Neural progenitor cell (in vitro differentiated cells): ENCODE measurements around the gene UGT1A8. TPM values are rescaled to one million over a fixed set of nuclear protein-coding genes. Genes with fewer than 3 reads are reported as not detected.

Source experiments
- DNase-seq: peaks from one replicate; pipeline ENCODE4 v3.0.0-alpha.2; 2016; ENCODE audit warnings: low spot score
- H2AFZ ChIP-seq: fragments of 200-600 bp; sonication (generic); replicated peaks from 2 replicates; pipeline ENCODE4 v1.6.1; 2016; ENCODE audit warnings: antibody characterized with exemption
- H3F3A ChIP-seq: fragments of 200-600 bp; sonication (generic); 2 replicates; pipeline ENCODE4 v1.6.1; 2016; ENCODE audit warnings: antibody characterized with exemption, low read depth
- H3K27ac ChIP-seq: fragments of 200-600 bp; sonication (generic); 2 replicates; pipeline ENCODE4 v1.5.1; 2016; ENCODE audit warnings: mild to moderate bottlenecking
- H3K27me3 ChIP-seq: fragments of 200-600 bp; sonication (generic); 2 replicates; pipeline ENCODE4 v1.6.1; 2016; ENCODE audit warnings: mild to moderate bottlenecking, moderate library complexity
- H3K36me3 ChIP-seq: fragments of 200-600 bp; sonication (generic); 2 replicates; pipeline ENCODE4 v1.5.1; 2016
- H3K4me1 ChIP-seq: fragments of 200-600 bp; sonication (generic); 2 replicates; pipeline ENCODE4 v1.6.1; 2016; ENCODE audit warnings: mixed run types
- H3K4me2 ChIP-seq: fragments of 200-600 bp; sonication (generic); 2 replicates; pipeline ENCODE4 v1.6.1; 2016
- H3K4me3 ChIP-seq: fragments of 200-600 bp; sonication (generic); 2 replicates; pipeline ENCODE4 v1.5.1; 2016
- H3K79me2 ChIP-seq: fragments of 200-600 bp; sonication (generic); 2 replicates; pipeline ENCODE4 v1.6.1; 2016; ENCODE audit warnings: low read depth
- H3K9ac ChIP-seq: fragments of 200-600 bp; sonication (generic); 2 replicates; pipeline ENCODE4 v1.6.1; 2016
- H3K9me3 ChIP-seq: fragments of 200-600 bp; sonication (generic); 2 replicates; pipeline ENCODE4 v1.5.1; 2016; ENCODE audit warnings: low read depth
- H4K20me1 ChIP-seq: fragments of 200-600 bp; sonication (generic); 2 replicates; pipeline ENCODE4 v1.6.1; 2016; ENCODE audit warnings: low read depth
- H3K27ac Mint-ChIP-seq: 3 replicates; pipeline ENCODE4 v1.8.0; 2021; ENCODE audit warnings: mixed read lengths
- H3K27me3 Mint-ChIP-seq: 2 replicates; pipeline ENCODE4 v1.8.0; 2022; ENCODE audit warnings: low read depth, mild to moderate bottlenecking, inconsistent platforms, moderate library complexity, mixed read lengths; ENCODE audit not compliant: insufficient read depth
- H3K36me3 Mint-ChIP-seq: 3 replicates; pipeline ENCODE4 v1.8.0; 2021; ENCODE audit warnings: mixed read lengths
- H3K4me1 Mint-ChIP-seq: 3 replicates; pipeline ENCODE4 v1.8.0; 2021; ENCODE audit warnings: mixed read lengths
- H3K4me3 Mint-ChIP-seq: 3 replicates; pipeline ENCODE4 v1.8.0; 2021; ENCODE audit warnings: mild to moderate bottlenecking, moderate library complexity, mixed read lengths
- H3K9me3 Mint-ChIP-seq: 3 replicates; pipeline ENCODE4 v1.8.0; 2020; ENCODE audit warnings: mixed read lengths
- CTCF ChIP-seq: fragments of 200-600 bp; sonication (generic); IDR thresholded peaks from 2 replicates; pipeline ENCODE4 v1.5.1; 2017; ENCODE audit warnings: antibody characterized with exemption, mild to moderate bottlenecking
- EZH2 ChIP-seq: fragments of 200-600 bp; sonication (generic); IDR thresholded peaks from 2 replicates; pipeline ENCODE4 v1.6.1; 2017; ENCODE audit warnings: antibody characterized with exemption, mild to moderate bottlenecking, moderate library complexity
- EZH2phosphoT487 ChIP-seq: fragments of 200-600 bp; sonication (generic); IDR thresholded peaks from 2 replicates; pipeline ENCODE4 v1.6.1; 2017; ENCODE audit warnings: antibody characterized with exemption
- total RNA-seq: library from RNA; depleted of rRNA; stranded (reverse); fragments of >200 nt; gene quantifications from 2 replicates; pipeline ENCODE4 v1.2.3, GENCODE V29; 2015; ENCODE audit warnings: low replicate concordance

Gene UGT1A8
- total RNA-seq, 1 donor from 2014 or later = not detected

GRCh38 chr2:233798335-233799086 is 181.1 kb downstream of the UGT1A8 start:
- H3K9me3 Mint-ChIP-seq = peaks cover 14% of the 10 kb centered on the region
- no peaks in the 10 kb centered on the region for H3K4me1 ChIP-seq
- H3F3A ChIP-seq = no peaks in the 10 kb centered on the region
- H4K20me1 ChIP-seq = no peaks in the 10 kb centered on the region
- H3K27ac Mint-ChIP-seq = no peak overlapping the region
- peaks cover 1% of the 10 kb centered on the region for H3K4me1 Mint-ChIP-seq
- no peak for DNase-seq
- no peak overlapping the region for H3K4me2 ChIP-seq
- no peaks in the 10 kb centered on the region for H3K27me3 ChIP-seq
- no peak overlapping the region for H3K27ac ChIP-seq
- no peak overlapping the region for H3K9ac ChIP-seq
- no peak overlapping the region for H3K4me3 ChIP-seq
- no peak overlapping the region for H3K4me3 Mint-ChIP-seq
- H2AFZ ChIP-seq = no peak overlapping the region
- H3K9me3 ChIP-seq = no peaks in the 10 kb centered on the region
- no peaks in the 10 kb centered on the region for H3K36me3 Mint-ChIP-seq
- no peak for TF ChIP-seq EZH2
- TF ChIP-seq CTCF = no peak
- no peak for TF ChIP-seq EZH2phosphoT487
- peaks cover 2% of the 10 kb centered on the region for H3K27me3 Mint-ChIP-seq
- no peaks in the 10 kb centered on the region for H3K79me2 ChIP-seq
- H3K36me3 ChIP-seq = no peaks in the 10 kb centered on the region

- no peak overlapping the region for H3K4me2 ChIP-seq
- H2AFZ ChIP-seq = no peak overlapping the region
- Mint-ChIP-seq H3K4me3 (no peak overlapping the region), H3K9me3 (peaks cover 14% of the 10 kb centered on the region), H3K4me1 (no peaks in the 10 kb centered on the region), H3K27me3 (peaks cover 3% of the 10 kb centered on the region), H3K36me3 (no peaks in the 10 kb centered on the region), H3K27ac (no peak overlapping the region)
- H3K79me2 ChIP-seq = no peaks in the 10 kb centered on the region
- no peak for TF ChIP-seq EZH2
- no peak for DNase-seq
- no peaks in the 10 kb centered on the region for H4K20me1 ChIP-seq
- no peak overlapping the region for H3K27ac ChIP-seq
- no peaks in the 10 kb centered on the region for H3K4me1 ChIP-seq
- H3K9ac ChIP-seq = no peak overlapping the region
- no peaks in the 10 kb centered on the region for H3K27me3 ChIP-seq
- H3K4me3 ChIP-seq = no peak overlapping the region
- H3K36me3 ChIP-seq = no peaks in the 10 kb centered on the region
- no peaks in the 10 kb centered on the region for H3F3A ChIP-seq
- no peaks in the 10 kb centered on the region for H3K9me3 ChIP-seq
These were observed 181.7 kb downstream of the UGT1A8 start for GRCh38 chr2:233799087-233799665.

GRCh38 chr2:233799716-233800115 is 182.3 kb downstream of the UGT1A8 start:
- no peak overlapping the region for H3K4me2 ChIP-seq

More at GRCh38 chr2:233799716-233800115, 182.3 kb downstream of the UGT1A8 start:
- H3K4me1 Mint-ChIP-seq = no peaks in the 10 kb centered on the region
- Histone ChIP-seq H3K9me3 (no peaks in the 10 kb centered on the region), H3K36me3 (no peaks in the 10 kb centered on the region), H2AFZ (no peak overlapping the region), H3K27ac (no peak overlapping the region), H3K4me1 (no peaks in the 10 kb centered on the region), H4K20me1 (no peaks in the 10 kb centered on the region), H3K9ac (no peak overlapping the region), H3K27me3 (no peaks in the 10 kb centered on the region), H3F3A (no peaks in the 10 kb centered on the region), H3K79me2 (no peaks in the 10 kb centered on the region), H3K4me3 (no peak overlapping the region)
- no peak for TF ChIP-seq CTCF
- no peak for TF ChIP-seq EZH2phosphoT487
- no peak for TF ChIP-seq EZH2
- no peak overlapping the region for H3K4me3 Mint-ChIP-seq
- H3K27ac Mint-ChIP-seq = no peak overlapping the region
- H3K36me3 Mint-ChIP-seq = no peaks in the 10 kb centered on the region
- DNase-seq = no peak
- peaks cover 16% of the 10 kb centered on the region for H3K9me3 Mint-ChIP-seq
- H3K27me3 Mint-ChIP-seq = peaks cover 4% of the 10 kb centered on the region
